ENCODE results near the gene ANKRD33.

The ANKRD33 gene

GRCh38 chr12:51887476-51888315 is at the start of gene ANKRD33:
Gene ANKRD33 (plus strand): TSS chr12:51888103. CDS start chr12:51888187, 84 bp downstream.
- no peak for DNase-seq (ENCODE audit: low spot score)

- DNase-seq (ENCODE audit: low spot score) = no peak
Measured at GRCh38 chr12:51838762-51839161, 49.1 kb upstream of the ANKRD33 start.

GRCh38 chr12:51839310-51839947 is 48.5 kb upstream of the ANKRD33 start:
- DNase-seq (ENCODE audit: low spot score) = no peak

- DNase-seq (ENCODE audit: low spot score) = no peak
Measured at GRCh38 chr12:51840966-51841365, 46.9 kb upstream of the ANKRD33 start.

GRCh38 chr12:51841727-51842126 is 46.2 kb upstream of the ANKRD33 start:
- DNase-seq (ENCODE audit: low spot score) = no peak

- no peak for DNase-seq (ENCODE audit: low spot score)
Measured at GRCh38 chr12:51844854-51845253, 43.0 kb upstream of the ANKRD33 start.

GRCh38 chr12:51845482-51845881 is 42.4 kb upstream of the ANKRD33 start:
- no peak for DNase-seq (ENCODE audit: low spot score)

- no peak for DNase-seq (ENCODE audit: low spot score)
Measured at GRCh38 chr12:51846271-51846691, 41.6 kb upstream of the ANKRD33 start.

GRCh38 chr12:51846911-51847642 is 40.8 kb upstream of the ANKRD33 start:
- DNase-seq (ENCODE audit: low spot score) = peak; percentile 65

GRCh38 chr12:51847643-51848325 is 40.1 kb upstream of the ANKRD33 start:
- DNase-seq (ENCODE audit: low spot score) = no peak

- no peak for DNase-seq (ENCODE audit: low spot score)
Measured at GRCh38 chr12:51848326-51848727, 39.6 kb upstream of the ANKRD33 start, which contains the start of gene FIGNL2. Gene FIGNL2 (minus strand): TSS chr12:51848718. CDS start chr12:51822413, 26,305 bp downstream.

GRCh38 chr12:51848841-51849735 is 38.8 kb upstream of the ANKRD33 start:
- no peak for DNase-seq (ENCODE audit: low spot score)

- no peak for DNase-seq (ENCODE audit: low spot score)
Measured at GRCh38 chr12:51850081-51850964, 37.6 kb upstream of the ANKRD33 start.

- DNase-seq (ENCODE audit: low spot score) = no peak
Measured at GRCh38 chr12:51850965-51851299, 37.0 kb upstream of the ANKRD33 start.

- DNase-seq (ENCODE audit: low spot score) = no peak
Measured at GRCh38 chr12:51851413-51852124, 36.3 kb upstream of the ANKRD33 start.

GRCh38 chr12:51852404-51853137 is 35.3 kb upstream of the ANKRD33 start:
- peak; percentile 64 for DNase-seq (ENCODE audit: low spot score)

GRCh38 chr12:51855586-51856428 is 32.1 kb upstream of the ANKRD33 start:
- DNase-seq (ENCODE audit: low spot score) = peak; percentile 93

GRCh38 chr12:51860986-51861385 is 26.9 kb upstream of the ANKRD33 start:
- DNase-seq (ENCODE audit: low spot score) = no peak
